Ishikawa (cell line): Measurements from ENCODE around the gene SSR3.

Experiments
- CREB1 ChIP-seq: IDR thresholded peaks from 2 replicates; pipeline ENCODE4 v1.6.1; 2012; ENCODE audit warnings: low read depth
- EGR1 ChIP-seq: IDR thresholded peaks from 2 replicates; pipeline ENCODE4 v1.6.1; 2012
- FOXM1 ChIP-seq: IDR thresholded peaks from 2 replicates; pipeline ENCODE4 v1.6.1; 2012; ENCODE audit warnings: low read depth, borderline replicate concordance
- RAD21 ChIP-seq: IDR thresholded peaks from 2 replicates; pipeline ENCODE4 v1.6.1; 2012; ENCODE audit warnings: low read depth
- TAF1 ChIP-seq: IDR thresholded peaks from 2 replicates; pipeline ENCODE4 v1.6.1; 2012; ENCODE audit warnings: low read depth, mild to moderate bottlenecking
- TCF12 ChIP-seq: IDR thresholded peaks from 2 replicates; pipeline ENCODE4 v1.6.1; 2012; ENCODE audit warnings: low read depth
- USF1 ChIP-seq: IDR thresholded peaks from 2 replicates; pipeline ENCODE4 v1.6.1; 2012
- YY1 ChIP-seq: IDR thresholded peaks from 2 replicates; pipeline ENCODE4 v1.6.1; 2012; ENCODE audit warnings: low read depth
- TF ChIP-seq, protein P1 (sequence below): IDR thresholded peaks from 2 replicates; pipeline ENCODE4 v1.6.1; 2012

- TF ChIP-seq FOXM1, result no peak
- TF ChIP-seq, protein P1, sequence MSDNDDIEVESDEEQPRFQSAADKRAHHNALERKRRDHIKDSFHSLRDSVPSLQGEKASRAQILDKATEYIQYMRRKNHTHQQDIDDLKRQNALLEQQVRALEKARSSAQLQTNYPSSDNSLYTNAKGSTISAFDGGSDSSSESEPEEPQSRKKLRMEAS, result no peak
- TF ChIP-seq EGR1, result no peak
- TF ChIP-seq TAF1, result no peak
- no peak for TF ChIP-seq YY1
- no peak for TF ChIP-seq USF1
- no peak for TF ChIP-seq CREB1
- TF ChIP-seq TCF12, result no peak
- no peak for TF ChIP-seq RAD21
These were observed 28.6 kb upstream of the SSR3 start for GRCh38 chr3:156583469-156583868.
